Astrocyte (in vitro differentiated cells and primary cell): ENCODE results near the gene LRBA.

Source experiments
- CTCF ChIP-seq: IDR thresholded peaks from 2 replicates; pipeline ENCODE4 v1.5.1; 2011; ENCODE audit warnings: low read depth, mild to moderate bottlenecking, inconsistent platforms, low read length, moderate library complexity; ENCODE audit not compliant: insufficient read depth
- EZH2 ChIP-seq: IDR thresholded peaks from 2 replicates; pipeline ENCODE4 v1.6.1; 2012; ENCODE audit warnings: mild to moderate bottlenecking, low read length, inconsistent platforms; ENCODE audit not compliant: insufficient read depth

DNA sequence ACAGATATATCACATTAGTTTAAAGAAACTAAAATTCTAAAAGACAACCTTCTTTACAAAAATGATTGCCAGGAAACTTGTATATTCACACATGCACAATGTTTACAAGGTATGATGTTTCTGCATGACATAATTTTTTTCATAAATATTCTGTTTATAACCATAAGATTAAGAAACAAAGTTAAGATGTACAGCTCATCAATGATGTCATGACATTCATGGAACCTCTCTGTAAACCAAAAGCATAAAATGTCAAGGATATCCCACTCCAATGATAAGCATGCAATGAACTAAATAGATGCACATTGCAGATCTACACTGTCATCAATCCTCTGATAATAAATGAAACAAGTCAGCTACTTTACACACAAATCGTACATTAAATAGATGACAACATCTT lies 297.1 kb downstream of the LRBA start:
- TF ChIP-seq CTCF (no peak), EZH2 (no peak)
